ENCODE measurements around the gene SSUH2.
"Not testable (repeated sequence)": the region's sequence is repeated elsewhere in the genome, so short reads cannot be mapped to it uniquely, and the experiment has no call there.

Gene SSUH2

DNA sequence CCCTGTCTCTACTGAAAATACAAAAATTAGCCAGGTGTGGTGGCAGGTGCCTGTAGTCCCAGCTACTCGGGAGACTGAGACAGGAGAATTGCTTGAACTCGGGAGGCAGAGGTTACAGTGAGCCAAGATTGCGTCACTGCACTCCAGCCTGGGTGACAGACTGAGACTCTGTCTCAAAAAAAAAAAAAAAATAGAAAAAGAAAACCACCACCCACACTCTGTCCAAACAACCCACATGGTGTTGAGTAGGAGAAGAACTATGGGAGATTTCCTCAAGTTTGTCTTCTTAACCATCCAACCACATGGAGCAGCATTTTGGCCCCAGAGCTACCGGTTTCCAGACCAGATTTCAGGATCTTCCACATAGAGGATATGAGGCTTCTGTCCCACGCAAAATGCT lies 64.2 kb downstream of the SSUH2 start:
- DNase-seq = not testable (repeated sequence)

DNA sequence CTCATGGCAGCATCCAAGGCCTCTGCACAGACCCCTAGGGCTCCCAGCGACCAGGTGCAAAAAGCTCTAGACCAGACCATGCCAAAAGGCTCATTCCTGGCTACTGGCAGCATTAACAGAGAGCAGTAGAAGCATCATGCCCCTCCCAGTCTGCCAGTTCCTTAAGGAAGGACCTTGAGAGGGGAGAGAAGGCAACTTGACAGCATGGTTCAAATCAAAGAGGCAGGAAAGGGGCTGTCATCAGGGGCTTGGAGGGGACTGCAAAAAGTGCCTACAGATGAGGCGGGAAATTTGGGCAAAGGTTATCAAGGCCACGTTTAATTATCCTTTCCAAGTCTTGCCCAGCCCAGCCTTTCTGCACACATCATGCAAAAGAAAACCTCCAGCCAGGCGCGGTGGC lies 64.7 kb downstream of the SSUH2 start:
- no peak for DNase-seq

- DNase-seq = no peak
These were observed 65.5 kb downstream of the SSUH2 start for GRCh38 chr3:8579096-8579495.

DNA sequence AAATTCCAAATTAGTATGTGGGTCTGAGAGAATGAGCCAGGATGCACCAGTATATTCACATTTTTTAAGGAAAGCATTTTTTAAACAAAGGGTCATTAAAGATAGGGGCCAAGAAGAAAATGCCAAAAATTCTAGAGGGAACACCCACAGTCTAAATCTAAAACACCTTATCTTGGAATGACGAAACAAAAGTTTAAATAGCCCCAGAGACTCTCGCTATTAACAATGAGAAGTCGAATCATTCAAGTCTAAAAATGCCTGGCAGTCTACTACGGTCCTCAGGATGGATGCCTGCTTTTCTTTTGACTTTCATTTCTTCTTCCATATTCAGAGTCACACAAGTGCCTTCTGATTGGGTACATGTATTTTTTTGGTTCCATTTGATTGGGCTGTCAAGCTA lies 66.3 kb downstream of the SSUH2 start:
- no peak for DNase-seq

GRCh38 chr3:8576841-8577571 lies 67.6 kb downstream of the SSUH2 start:
- DNase-seq = no peak

- no peak for DNase-seq
These were observed 68.2 kb downstream of the SSUH2 start for GRCh38 chr3:8576436-8576835.

GRCh38 chr3:8575364-8576104 lies 69.1 kb downstream of the SSUH2 start:
- no peak for DNase-seq

- no peak for DNase-seq
These were observed 69.8 kb downstream of the SSUH2 start for GRCh38 chr3:8574670-8575322.

DNA sequence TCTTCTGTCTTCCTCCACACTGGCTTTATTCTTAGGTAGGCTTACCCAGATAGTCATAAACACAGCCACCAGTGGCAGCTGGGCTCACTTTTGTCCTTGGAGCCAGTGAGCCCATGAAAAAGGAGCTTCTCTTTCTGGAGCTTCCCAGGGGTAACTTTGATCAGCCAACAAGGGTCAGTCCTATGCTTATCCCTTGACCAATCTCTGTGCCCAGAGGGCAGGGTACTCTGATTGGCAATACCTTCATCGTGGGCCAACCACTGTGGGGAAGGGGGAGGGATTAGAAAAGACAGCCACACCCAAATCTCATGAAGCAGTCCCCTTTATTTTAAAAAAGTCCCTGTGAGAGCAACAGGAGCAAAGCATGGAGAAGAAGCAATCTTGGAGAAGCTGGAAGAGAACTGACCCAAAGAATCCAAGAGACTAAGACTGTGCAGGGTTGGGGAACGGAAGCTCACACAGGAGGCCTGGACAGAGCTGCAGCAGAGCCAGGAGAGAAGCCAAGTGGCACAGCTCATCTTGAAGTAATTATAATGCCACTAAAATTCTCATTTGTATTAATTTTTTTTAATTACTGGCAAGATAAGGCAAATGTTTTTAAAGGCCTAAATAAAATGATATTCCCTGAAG lies 70.4 kb downstream of the SSUH2 start:
- no peak for DNase-seq

GRCh38 chr3:8573342-8573926 lies 71.2 kb downstream of the SSUH2 start:
- no peak for DNase-seq

DNA sequence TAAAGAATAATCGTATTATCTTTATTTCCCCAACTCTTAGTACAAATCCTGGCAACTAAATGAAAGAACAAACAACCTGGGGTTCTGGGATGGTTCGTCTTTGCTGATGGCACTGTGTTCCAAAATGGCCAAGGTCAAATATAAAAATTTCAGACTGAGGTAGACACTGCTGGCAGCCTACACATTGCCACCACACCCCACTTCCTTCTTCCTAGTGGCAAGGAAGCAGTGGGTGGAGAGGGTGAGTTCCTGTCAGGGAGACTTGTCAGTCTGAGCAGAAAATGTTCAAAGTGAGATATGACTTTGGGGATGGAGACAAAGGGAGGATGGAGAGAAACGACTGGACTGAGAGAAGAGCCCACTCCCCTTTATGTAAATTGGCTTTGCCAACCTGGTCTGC lies 73.3 kb downstream of the SSUH2 start:
- no peak for DNase-seq

All from right kidney (tissue), 1 donor.